ENCODE results near the gene DPH5.

DPH5 gene

GRCh38 chr1:101051688-101052638 lies 26.4 kb upstream of the DPH5 start:
- no peak for DNase-seq (ENCODE audit: low read depth)
- TF ChIP-seq CTCF (IDR thresholded peaks at IDR 0.05; ENCODE audit: low read depth, low read length): no peak
- no peak for TF ChIP-seq POLR2A (IDR thresholded peaks at IDR 0.05; ENCODE audit: extremely low read depth, insufficient read length)
- no peak for TF ChIP-seq MAX (IDR thresholded peaks at IDR 0.05; ENCODE audit: low read depth, low read length)
- H3K4me3 ChIP-seq (ENCODE audit: low read depth, low read length): no peak overlapping the region

GRCh38 chr1:101050869-101051268 lies 25.3 kb upstream of the DPH5 start:
- no peak for DNase-seq (ENCODE audit: low read depth)
- no peak overlapping the region for H3K4me3 ChIP-seq (ENCODE audit: low read depth, low read length)
- TF ChIP-seq CTCF (IDR thresholded peaks at IDR 0.05; ENCODE audit: low read depth, low read length): no peak
- no peak for TF ChIP-seq POLR2A (IDR thresholded peaks at IDR 0.05; ENCODE audit: extremely low read depth, insufficient read length)
- no peak for TF ChIP-seq MAX (IDR thresholded peaks at IDR 0.05; ENCODE audit: low read depth, low read length)
- no peak for TF ChIP-seq MYC (IDR thresholded peaks at IDR 0.05; ENCODE audit: low read depth, low read length)

- no peak for DNase-seq (ENCODE audit: low read depth)
- TF ChIP-seq POLR2A (IDR thresholded peaks at IDR 0.05; ENCODE audit: extremely low read depth, insufficient read length): no peak
- TF ChIP-seq MAX (IDR thresholded peaks at IDR 0.05; ENCODE audit: low read depth, low read length): no peak
- TF ChIP-seq MYC (IDR thresholded peaks at IDR 0.05; ENCODE audit: low read depth, low read length): no peak
- TF ChIP-seq CTCF (IDR thresholded peaks at IDR 0.05; ENCODE audit: low read depth, low read length): no peak
These were observed 19.2 kb upstream of the DPH5 start for GRCh38 chr1:101044749-101045148.

GRCh38 chr1:101044259-101044658 lies 18.7 kb upstream of the DPH5 start:
- H3K4me3 ChIP-seq (ENCODE audit: low read depth, low read length): no peak overlapping the region
- DNase-seq (ENCODE audit: low read depth): no peak
- no peak for TF ChIP-seq MAX (IDR thresholded peaks at IDR 0.05; ENCODE audit: low read depth, low read length)
- TF ChIP-seq MYC (IDR thresholded peaks at IDR 0.05; ENCODE audit: low read depth, low read length): no peak
- TF ChIP-seq POLR2A (IDR thresholded peaks at IDR 0.05; ENCODE audit: extremely low read depth, insufficient read length): no peak
- TF ChIP-seq CTCF (IDR thresholded peaks at IDR 0.05; ENCODE audit: low read depth, low read length): no peak

More at GRCh38 chr1:101044749-101045148, 19.2 kb upstream of the DPH5 start:
- no peak overlapping the region for H3K4me3 ChIP-seq (ENCODE audit: low read depth, low read length)

GRCh38 chr1:101043776-101044175 lies 18.2 kb upstream of the DPH5 start:
- no peak overlapping the region for H3K4me3 ChIP-seq (ENCODE audit: low read depth, low read length)
- TF ChIP-seq MYC (IDR thresholded peaks at IDR 0.05; ENCODE audit: low read depth, low read length) (no peak), POLR2A (IDR thresholded peaks at IDR 0.05; ENCODE audit: extremely low read depth, insufficient read length) (no peak), CTCF (IDR thresholded peaks at IDR 0.05; ENCODE audit: low read depth, low read length) (no peak), MAX (IDR thresholded peaks at IDR 0.05; ENCODE audit: low read depth, low read length) (no peak)
- no peak for DNase-seq (ENCODE audit: low read depth)

Data from NB4 (cell line).